HL-60/S4 treated with phorbol 12-myristate 13-acetate at 8.2 ng/mL for 4 days and 3 days (cell line): ENCODE measurements around the gene DES.

Experiments used
- in situ Hi-C: fragments of 300-500 bp; cut with MboI; formaldehyde crosslinking; loops from 2 replicates; pipeline ENCODE4 v1.15.0; 2022; ENCODE audit warnings: low sequenced_read_pairs

DES gene

GRCh38 chr2:219417374-219417773 lies 803 bp upstream of the DES start:
- in situ Hi-C loops: no loop called here

- in situ Hi-C loops: no loop called here
These were observed 791 bp downstream of the DES start for GRCh38 chr2:219419012-219419324.

GRCh38 chr2:219419331-219420197 lies 1.4 kb downstream of the DES start:
- in situ Hi-C loops: no loop called here

GRCh38 chr2:219420687-219421086 lies 2.5 kb downstream of the DES start:
- in situ Hi-C loops: no loop called here

DNA sequence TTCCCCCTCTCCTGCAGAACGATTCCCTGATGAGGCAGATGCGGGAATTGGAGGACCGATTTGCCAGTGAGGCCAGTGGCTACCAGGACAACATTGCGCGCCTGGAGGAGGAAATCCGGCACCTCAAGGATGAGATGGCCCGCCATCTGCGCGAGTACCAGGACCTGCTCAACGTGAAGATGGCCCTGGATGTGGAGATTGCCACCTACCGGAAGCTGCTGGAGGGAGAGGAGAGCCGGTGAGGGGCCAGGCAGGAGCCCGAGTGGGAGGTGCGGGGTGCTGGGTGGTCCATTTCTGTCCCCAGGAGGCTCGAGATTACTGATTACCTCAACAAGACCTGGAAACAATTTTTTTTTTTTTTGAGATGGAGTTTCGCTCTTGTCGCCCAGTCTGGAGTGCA lies 3.1 kb downstream of the DES start:
- in situ Hi-C loops: no loop called here

DNA sequence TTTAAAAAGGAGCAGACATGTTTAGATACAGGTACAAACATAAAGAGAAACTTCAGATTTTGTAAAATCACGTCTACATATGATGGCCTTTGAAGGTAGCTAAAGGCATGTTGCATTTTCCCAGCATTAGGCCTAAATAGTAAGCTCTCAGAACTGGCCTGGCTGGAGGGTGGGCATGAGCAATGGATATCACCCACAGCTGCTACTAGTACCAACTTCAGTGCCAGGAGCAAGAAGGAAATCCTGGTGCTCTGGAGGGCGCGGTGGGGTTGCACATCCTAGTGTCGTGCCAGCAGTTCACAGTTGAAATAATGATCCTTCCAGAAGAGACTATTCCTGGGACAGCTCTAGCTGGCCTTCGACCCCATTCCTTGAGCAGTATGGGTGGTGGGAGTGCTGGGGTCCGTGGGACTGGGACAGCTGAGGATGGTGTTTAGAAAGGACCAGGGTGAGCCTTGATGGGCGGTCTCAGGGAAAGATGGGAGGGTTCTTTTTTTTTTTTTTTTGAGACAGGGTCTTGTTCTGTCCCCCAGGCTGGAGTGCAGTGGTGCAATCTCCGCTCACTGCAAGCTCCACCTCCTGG lies 4.9 kb downstream of the DES start:
- in situ Hi-C loops: no loop called here

DNA sequence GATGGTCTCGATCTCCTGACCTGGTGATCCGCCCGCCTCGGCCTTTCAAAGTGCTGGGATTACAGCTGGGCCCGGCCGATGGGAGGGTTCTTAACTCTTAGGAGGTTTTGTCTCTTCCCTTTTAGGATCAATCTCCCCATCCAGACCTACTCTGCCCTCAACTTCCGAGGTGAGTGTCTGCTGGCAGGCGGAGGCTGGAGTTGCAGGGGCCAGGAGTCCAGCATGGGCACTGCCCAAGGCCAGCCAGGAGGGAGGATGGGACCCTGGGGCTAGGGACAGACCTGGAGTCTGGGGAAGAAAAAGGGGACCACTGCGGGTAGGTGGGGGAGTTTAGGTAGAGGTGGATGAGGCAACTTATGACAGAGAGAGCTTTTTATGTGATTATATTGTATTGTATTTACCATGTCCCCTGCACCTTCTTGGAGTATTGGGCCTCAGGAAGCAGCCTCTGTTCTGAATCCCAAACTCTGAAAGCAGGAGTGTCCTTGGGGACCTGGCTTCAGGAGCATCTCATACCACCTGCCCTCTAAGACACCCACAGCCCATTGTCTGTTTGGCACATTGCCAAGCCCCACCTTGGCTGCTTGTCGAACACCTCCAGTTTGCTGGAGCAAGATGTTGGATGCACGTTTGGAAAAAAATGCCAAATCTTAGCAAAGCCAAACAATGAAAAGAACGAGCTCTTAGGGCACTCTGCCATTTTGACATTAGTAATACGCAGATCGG lies 5.6 kb downstream of the DES start:
- in situ Hi-C loops: no loop called here

DNA sequence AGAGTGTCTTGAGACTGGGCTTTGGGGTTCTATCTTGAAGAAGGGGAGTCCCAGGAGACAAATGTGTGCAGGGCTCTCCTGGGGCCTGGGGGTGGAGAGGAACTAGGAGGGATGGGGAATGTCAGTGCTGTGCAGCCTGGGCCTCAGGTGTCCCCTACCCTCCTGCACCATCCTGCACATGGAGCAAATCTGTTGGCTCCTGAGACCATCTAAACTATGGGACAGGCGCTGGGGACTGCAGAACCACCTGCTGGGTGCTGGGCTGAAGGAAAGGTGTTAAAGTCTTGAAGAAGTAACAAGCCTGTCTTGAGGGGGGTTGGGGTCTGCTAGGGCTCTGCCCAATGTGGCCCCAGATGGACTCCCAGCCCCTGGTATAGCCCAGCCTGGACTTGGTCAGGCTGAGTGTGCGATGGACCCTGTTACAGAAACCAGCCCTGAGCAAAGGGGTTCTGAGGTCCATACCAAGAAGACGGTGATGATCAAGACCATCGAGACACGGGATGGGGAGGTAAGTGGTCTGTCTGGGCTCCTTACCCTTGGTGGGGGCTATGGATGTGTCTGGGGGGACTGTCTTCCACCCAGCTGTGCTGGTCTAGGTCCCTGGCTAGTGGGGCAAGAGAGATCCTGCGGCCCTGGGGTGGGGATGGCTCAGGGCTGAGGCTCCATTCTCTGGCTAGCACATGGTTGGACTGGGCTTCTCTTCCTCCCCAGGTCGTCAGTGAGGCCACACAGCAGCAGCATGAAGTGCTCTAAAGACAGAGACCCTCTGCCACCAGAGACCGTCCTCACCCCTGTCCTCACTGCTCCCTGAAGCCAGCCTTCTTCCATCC lies 7.3 kb downstream of the DES start:
- in situ Hi-C loops: no loop called here

- in situ Hi-C loops: no loop called here
These were observed 7.9 kb downstream of the DES start for GRCh38 chr2:219426068-219426443.

GRCh38 chr2:219426534-219427136 lies 8.5 kb downstream of the DES start:
- in situ Hi-C loops: no loop called here

DNA sequence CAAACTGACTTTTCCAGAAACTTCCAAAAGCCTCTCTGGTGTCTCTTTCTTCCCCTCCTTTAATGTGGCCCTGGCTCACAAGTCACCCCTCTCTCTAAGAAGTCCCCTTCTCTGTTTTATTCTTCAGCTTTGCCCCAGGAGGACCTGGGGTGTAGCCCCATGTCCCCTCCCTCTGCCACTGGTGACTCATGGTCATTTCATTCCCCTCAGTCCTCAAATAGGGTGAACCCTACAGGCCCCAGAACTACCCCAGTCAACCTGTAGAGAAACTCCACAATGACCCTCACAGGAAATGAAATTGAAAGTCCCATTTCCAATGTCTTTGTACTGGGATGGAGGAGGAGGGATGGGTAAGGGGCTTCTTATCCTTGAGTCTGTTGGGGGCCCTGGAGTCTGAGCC lies 10.3 kb downstream of the DES start:
- in situ Hi-C loops: no loop called here

GRCh38 chr2:219429958-219430606 lies 11.9 kb downstream of the DES start:
- in situ Hi-C loops: no loop called here

DNA sequence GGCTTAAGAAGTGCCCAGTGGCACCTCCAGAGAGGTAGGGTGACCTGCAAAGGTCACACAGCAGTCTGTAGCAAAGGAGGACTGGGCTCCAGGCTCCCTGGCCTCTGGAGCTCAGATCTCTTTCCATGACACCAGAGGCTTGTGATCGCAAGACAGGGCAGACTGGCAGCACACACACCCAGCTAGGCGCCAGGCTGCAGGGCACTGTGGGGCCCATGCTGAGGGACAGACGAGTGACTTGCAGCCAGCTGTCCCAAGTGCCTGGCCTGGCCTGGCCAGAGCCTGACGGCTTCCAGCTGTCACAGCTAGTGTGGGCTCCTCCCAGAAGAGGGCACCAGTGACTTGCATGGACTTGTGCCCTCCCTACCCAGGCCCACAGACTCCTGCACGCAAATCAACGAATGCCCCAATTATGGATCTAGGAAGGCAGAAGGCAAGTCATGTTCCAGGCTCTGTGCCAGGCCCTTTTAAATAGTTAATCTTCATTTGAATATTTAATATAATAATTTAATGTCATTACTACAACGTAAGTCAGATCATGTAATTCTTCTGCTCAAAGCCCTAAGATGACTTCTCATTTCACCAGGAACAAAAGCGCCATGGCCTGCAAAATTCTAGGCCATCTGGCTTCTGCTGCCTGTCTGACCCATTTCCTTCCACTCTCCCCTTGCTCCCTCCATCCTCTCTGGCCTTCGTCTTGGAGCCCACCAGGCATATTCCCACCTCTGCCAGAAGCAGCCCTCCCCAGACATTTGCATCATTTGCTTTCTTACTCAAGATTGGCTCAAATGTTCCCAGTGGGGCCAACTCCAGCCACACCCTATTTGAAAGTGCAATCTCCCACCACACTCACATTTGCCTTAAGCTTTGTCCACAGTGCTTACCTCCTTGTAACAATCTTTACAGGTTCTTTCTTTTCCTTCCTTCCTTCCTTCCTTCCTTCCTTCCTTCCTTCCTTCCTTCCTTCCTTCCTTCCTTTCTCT lies 12.7 kb downstream of the DES start:
- in situ Hi-C loops: no loop called here

- in situ Hi-C loops: no loop called here
These were observed 15.7 kb downstream of the DES start for GRCh38 chr2:219433666-219434467.

DNA sequence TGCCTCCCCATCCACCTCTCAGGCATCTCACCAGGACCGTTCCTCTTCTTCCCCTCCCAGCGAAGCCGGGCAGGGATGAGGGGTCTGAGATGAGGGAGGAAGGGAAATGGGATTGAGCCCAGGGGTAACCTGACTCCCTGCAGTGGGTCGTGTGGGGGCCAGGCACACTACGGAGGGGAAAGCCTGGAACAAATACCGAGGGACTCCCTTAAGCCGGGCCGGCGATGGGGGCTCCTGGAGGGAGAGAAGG lies 16.2 kb downstream of the DES start:
- in situ Hi-C loops: no loop called here

DNA sequence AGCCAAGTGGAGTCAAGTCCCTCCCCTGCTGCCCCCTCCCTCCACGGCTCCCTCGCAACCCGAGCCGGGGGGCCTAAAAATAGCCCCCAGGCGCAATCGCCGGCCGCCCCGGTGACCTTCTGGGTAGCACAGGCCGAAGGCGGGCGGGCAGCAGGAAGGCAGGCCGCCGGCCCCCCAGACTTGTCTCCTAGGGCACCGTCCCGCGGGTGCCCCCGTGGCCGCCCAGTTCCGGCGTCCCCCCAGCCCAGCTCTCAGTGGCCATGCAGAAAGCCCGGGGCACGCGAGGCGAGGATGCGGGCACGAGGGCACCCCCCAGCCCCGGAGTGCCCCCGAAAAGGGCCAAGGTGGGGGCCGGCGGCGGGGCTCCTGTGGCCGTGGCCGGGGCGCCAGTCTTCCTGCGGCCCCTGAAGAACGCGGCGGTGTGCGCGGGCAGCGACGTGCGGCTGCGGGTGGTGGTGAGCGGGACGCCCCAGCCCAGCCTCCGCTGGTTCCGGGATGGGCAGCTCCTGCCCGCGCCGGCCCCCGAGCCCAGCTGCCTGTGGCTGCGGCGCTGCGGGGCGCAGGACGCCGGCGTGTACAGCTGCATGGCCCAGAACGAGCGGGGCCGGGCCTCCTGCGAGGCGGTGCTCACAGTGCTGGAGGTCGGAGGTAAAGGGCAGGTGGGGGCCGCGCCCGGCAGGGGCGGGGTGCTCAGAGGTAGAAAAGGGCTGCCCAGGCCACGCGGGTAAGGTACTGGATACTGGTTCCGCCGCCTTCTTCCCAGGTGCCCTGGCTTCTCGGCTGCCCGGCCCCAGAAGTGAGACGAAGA lies 16.7 kb downstream of the DES start, which contains the start of gene SPEG:
TSS of gene SPEG (plus strand) at position 126 of the 808 bp plus-strand sequence. CDS start at position 261, 135 bp downstream.
- in situ Hi-C loops: no loop called here

DNA sequence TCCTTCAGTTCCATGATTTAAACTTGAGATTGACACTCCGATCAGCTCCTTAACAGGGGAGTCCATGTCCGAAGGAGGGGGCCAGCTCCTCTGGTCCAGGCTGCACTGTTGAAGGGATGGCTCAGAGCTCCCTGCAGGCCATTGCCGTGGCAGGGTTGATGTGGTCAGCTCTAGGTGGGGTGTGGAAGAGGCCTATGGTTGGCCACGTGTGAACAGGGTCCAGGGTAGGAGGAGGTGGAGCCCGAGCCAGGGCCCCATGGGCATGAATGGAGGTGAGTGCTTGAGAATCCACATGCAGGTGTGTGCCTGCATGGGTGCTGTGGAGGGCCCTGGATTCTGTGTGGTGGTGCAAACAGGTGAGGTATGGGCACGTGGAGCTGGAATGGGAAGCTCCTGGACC lies 17.5 kb downstream of the DES start:
- in situ Hi-C loops: no loop called here

GRCh38 chr2:219436491-219436890 lies 18.3 kb downstream of the DES start:
- in situ Hi-C loops: no loop called here
